Measurements from ENCODE around the gene ZNF362. TPM values are rescaled to one million over a fixed set of nuclear protein-coding genes. Genes with fewer than 3 reads are reported as not detected.
A peak's percentile ranks its signal among the peaks of the same experiment; 100 is the strongest.

ZNF362 gene
- total RNA-seq, 1 experiment from 2014 or later, result 29.5 TPM

- no peak for TF ChIP-seq CTCF (IDR thresholded peaks at IDR 0.05; ENCODE audit: unreplicated experiment)
- Mint-ChIP-seq H3K9me3 (ENCODE audit: low read depth, unreplicated experiment) (no peaks in the 10 kb centered on the region), H3K36me3 (ENCODE audit: insufficient read depth, unreplicated experiment) (peaks cover 26% of the 10 kb centered on the region), H3K4me3 (ENCODE audit: low read depth, unreplicated experiment) (peak overlapping the region; percentile 50), H3K4me1 (ENCODE audit: low read depth, unreplicated experiment) (peaks cover 65% of the 10 kb centered on the region), H3K27me3 (ENCODE audit: unreplicated experiment) (no peaks in the 10 kb centered on the region), H3K27ac (ENCODE audit: unreplicated experiment) (no peak overlapping the region)
- no TSS peak for BruUV-seq (replicated peaks)
- peak; percentile 65 for DNase-seq
- intact Hi-C loops (cut with micrococcal nuclease; ENCODE audit: unreplicated experiment), result no loop called here
- CTCF ChIA-PET, result interaction anchor here (0.6 to 1.2 kb wide), 4 partner anchors 9 to 291 kb away, joined by 3 to 9 read pairs (median 4); no protein-coding TSS in a partner anchor
Measured at GRCh38 chr1:33342041-33342723, 85.9 kb downstream of the ZNF362 start.

GRCh38 chr1:33343539-33343938 lies 87.2 kb downstream of the ZNF362 start:
- CTCF ChIA-PET, result interaction anchor here (0.7 kb wide), 1 partner anchor 263 kb away, joined by 4 read pairs; no protein-coding TSS in a partner anchor
- Mint-ChIP-seq H3K36me3 (ENCODE audit: insufficient read depth, unreplicated experiment) (peaks cover 40% of the 10 kb centered on the region), H3K9me3 (ENCODE audit: low read depth, unreplicated experiment) (no peaks in the 10 kb centered on the region), H3K27me3 (ENCODE audit: unreplicated experiment) (no peaks in the 10 kb centered on the region), H3K27ac (ENCODE audit: unreplicated experiment) (peak overlapping the region; percentile 28), H3K4me3 (ENCODE audit: low read depth, unreplicated experiment) (no peak overlapping the region), H3K4me1 (ENCODE audit: low read depth, unreplicated experiment) (peaks cover 59% of the 10 kb centered on the region)
- TF ChIP-seq CTCF (IDR thresholded peaks at IDR 0.05; ENCODE audit: unreplicated experiment), result no peak
- BruUV-seq (replicated peaks), result no TSS peak
- intact Hi-C loops (cut with micrococcal nuclease; ENCODE audit: unreplicated experiment), result no loop called here
- DNase-seq, result no peak

- intact Hi-C loops (cut with micrococcal nuclease; ENCODE audit: unreplicated experiment), result no loop called here
- peaks cover 46% of the 10 kb centered on the region for H3K4me1 Mint-ChIP-seq (ENCODE audit: low read depth, unreplicated experiment)
- no peak for DNase-seq
- CTCF ChIA-PET, result no interaction called here
- H3K36me3 Mint-ChIP-seq (ENCODE audit: insufficient read depth, unreplicated experiment), result peaks cover 51% of the 10 kb centered on the region
- no peak overlapping the region for H3K27ac Mint-ChIP-seq (ENCODE audit: unreplicated experiment)
- no peaks in the 10 kb centered on the region for H3K27me3 Mint-ChIP-seq (ENCODE audit: unreplicated experiment)
- H3K4me3 Mint-ChIP-seq (ENCODE audit: low read depth, unreplicated experiment), result no peak overlapping the region
- no peaks in the 10 kb centered on the region for H3K9me3 Mint-ChIP-seq (ENCODE audit: low read depth, unreplicated experiment)
- no TSS peak for BruUV-seq (replicated peaks)
- no peak for TF ChIP-seq CTCF (IDR thresholded peaks at IDR 0.05; ENCODE audit: unreplicated experiment)
Measured at GRCh38 chr1:33344896-33345560, 88.7 kb downstream of the ZNF362 start.

GRCh38 chr1:33346533-33346926 lies 90.2 kb downstream of the ZNF362 start:
- DNase-seq, result no peak
- peak overlapping the region; percentile 81 for H3K4me3 Mint-ChIP-seq (ENCODE audit: low read depth, unreplicated experiment)
- intact Hi-C loops (cut with micrococcal nuclease; ENCODE audit: unreplicated experiment), result no loop called here
- H3K27ac Mint-ChIP-seq (ENCODE audit: unreplicated experiment), result peak overlapping the region; percentile 82
- H3K9me3 Mint-ChIP-seq (ENCODE audit: low read depth, unreplicated experiment), result no peaks in the 10 kb centered on the region
- no peaks in the 10 kb centered on the region for H3K27me3 Mint-ChIP-seq (ENCODE audit: unreplicated experiment)
- no peak for TF ChIP-seq CTCF (IDR thresholded peaks at IDR 0.05; ENCODE audit: unreplicated experiment)
- peaks cover 44% of the 10 kb centered on the region for H3K4me1 Mint-ChIP-seq (ENCODE audit: low read depth, unreplicated experiment)
- BruUV-seq (replicated peaks), result no TSS peak
- H3K36me3 Mint-ChIP-seq (ENCODE audit: insufficient read depth, unreplicated experiment), result peaks cover 64% of the 10 kb centered on the region
- CTCF ChIA-PET, result interaction anchor here (1.6 kb wide), 1 partner anchor 16 kb away, joined by 3 read pairs; no protein-coding TSS in a partner anchor
